ENCODE data around the gene PARP12. TPM values are rescaled to one million over a fixed set of nuclear protein-coding genes. Genes with fewer than 3 reads are reported as not detected.

PARP12 gene
- total and polyA plus RNA-seq, 2 of the 8 experiments (the other 6 are each of a cell fraction or from before 2014, with no cell fraction given), result 9.0 to 21.5 TPM

GRCh38 chr7:140022582-140023211, 40.1 kb downstream of the PARP12 start (continued):
- TF ChIP-seq, protein P1, sequence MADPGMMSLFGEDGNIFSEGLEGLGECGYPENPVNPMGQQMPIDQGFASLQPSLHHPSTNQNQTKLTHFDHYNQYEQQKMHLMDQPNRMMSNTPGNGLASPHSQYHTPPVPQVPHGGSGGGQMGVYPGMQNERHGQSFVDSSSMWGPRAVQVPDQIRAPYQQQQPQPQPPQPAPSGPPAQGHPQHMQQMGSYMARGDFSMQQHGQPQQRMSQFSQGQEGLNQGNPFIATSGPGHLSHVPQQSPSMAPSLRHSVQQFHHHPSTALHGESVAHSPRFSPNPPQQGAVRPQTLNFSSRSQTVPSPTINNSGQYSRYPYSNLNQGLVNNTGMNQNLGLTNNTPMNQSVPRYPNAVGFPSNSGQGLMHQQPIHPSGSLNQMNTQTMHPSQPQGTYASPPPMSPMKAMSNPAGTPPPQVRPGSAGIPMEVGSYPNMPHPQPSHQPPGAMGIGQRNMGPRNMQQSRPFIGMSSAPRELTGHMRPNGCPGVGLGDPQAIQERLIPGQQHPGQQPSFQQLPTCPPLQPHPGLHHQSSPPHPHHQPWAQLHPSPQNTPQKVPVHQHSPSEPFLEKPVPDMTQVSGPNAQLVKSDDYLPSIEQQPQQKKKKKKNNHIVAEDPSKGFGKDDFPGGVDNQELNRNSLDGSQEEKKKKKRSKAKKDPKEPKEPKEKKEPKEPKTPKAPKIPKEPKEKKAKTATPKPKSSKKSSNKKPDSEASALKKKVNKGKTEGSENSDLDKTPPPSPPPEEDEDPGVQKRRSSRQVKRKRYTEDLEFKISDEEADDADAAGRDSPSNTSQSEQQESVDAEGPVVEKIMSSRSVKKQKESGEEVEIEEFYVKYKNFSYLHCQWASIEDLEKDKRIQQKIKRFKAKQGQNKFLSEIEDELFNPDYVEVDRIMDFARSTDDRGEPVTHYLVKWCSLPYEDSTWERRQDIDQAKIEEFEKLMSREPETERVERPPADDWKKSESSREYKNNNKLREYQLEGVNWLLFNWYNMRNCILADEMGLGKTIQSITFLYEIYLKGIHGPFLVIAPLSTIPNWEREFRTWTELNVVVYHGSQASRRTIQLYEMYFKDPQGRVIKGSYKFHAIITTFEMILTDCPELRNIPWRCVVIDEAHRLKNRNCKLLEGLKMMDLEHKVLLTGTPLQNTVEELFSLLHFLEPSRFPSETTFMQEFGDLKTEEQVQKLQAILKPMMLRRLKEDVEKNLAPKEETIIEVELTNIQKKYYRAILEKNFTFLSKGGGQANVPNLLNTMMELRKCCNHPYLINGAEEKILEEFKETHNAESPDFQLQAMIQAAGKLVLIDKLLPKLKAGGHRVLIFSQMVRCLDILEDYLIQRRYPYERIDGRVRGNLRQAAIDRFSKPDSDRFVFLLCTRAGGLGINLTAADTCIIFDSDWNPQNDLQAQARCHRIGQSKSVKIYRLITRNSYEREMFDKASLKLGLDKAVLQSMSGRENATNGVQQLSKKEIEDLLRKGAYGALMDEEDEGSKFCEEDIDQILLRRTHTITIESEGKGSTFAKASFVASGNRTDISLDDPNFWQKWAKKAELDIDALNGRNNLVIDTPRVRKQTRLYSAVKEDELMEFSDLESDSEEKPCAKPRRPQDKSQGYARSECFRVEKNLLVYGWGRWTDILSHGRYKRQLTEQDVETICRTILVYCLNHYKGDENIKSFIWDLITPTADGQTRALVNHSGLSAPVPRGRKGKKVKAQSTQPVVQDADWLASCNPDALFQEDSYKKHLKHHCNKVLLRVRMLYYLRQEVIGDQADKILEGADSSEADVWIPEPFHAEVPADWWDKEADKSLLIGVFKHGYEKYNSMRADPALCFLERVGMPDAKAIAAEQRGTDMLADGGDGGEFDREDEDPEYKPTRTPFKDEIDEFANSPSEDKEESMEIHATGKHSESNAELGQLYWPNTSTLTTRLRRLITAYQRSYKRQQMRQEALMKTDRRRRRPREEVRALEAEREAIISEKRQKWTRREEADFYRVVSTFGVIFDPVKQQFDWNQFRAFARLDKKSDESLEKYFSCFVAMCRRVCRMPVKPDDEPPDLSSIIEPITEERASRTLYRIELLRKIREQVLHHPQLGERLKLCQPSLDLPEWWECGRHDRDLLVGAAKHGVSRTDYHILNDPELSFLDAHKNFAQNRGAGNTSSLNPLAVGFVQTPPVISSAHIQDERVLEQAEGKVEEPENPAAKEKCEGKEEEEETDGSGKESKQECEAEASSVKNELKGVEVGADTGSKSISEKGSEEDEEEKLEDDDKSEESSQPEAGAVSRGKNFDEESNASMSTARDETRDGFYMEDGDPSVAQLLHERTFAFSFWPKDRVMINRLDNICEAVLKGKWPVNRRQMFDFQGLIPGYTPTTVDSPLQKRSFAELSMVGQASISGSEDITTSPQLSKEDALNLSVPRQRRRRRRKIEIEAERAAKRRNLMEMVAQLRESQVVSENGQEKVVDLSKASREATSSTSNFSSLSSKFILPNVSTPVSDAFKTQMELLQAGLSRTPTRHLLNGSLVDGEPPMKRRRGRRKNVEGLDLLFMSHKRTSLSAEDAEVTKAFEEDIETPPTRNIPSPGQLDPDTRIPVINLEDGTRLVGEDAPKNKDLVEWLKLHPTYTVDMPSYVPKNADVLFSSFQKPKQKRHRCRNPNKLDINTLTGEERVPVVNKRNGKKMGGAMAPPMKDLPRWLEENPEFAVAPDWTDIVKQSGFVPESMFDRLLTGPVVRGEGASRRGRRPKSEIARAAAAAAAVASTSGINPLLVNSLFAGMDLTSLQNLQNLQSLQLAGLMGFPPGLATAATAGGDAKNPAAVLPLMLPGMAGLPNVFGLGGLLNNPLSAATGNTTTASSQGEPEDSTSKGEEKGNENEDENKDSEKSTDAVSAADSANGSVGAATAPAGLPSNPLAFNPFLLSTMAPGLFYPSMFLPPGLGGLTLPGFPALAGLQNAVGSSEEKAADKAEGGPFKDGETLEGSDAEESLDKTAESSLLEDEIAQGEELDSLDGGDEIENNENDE (IDR thresholded peaks at IDR 0.05; ENCODE audit: insufficient replicate concordance, low read length), result no peak
- TF ChIP-seq KDM5A (IDR thresholded peaks at IDR 0.05; ENCODE audit: low read length), result no peak
- no peak for TF ChIP-seq BCL11A (IDR thresholded peaks at IDR 0.05; ENCODE audit: low read depth in 2 of 2, low read length in 2 of 2)
- TF ChIP-seq TBP (IDR thresholded peaks at IDR 0.05; ENCODE audit: low read depth, low read length), result no peak
- no peak for TF ChIP-seq SP2 (IDR thresholded peaks at IDR 0.05; ENCODE audit: low read length)
- TF ChIP-seq EP300 (IDR thresholded peaks at IDR 0.05; ENCODE audit: borderline replicate concordance in 1 of 2, low read depth in 2 of 2, low read length in 2 of 2), result no peak
- TF ChIP-seq CHD1 (IDR thresholded peaks at IDR 0.05; ENCODE audit: low read depth, low read length), result no peak
- TF ChIP-seq TCF12 (IDR thresholded peaks at IDR 0.05; ENCODE audit: low read depth, low read length), result no peak
- TF ChIP-seq CREB1 (IDR thresholded peaks at IDR 0.05), result no peak
- TF ChIP-seq CHD2 (IDR thresholded peaks at IDR 0.05; ENCODE audit: low read length), result no peak
- no peak for TF ChIP-seq POLR2A (IDR thresholded peaks at IDR 0.05; ENCODE audit: control extremely low read depth in 1 of 2, low read depth in 2 of 2, low read length in 2 of 2)
- TF ChIP-seq ATF3 (IDR thresholded peaks at IDR 0.05; ENCODE audit: insufficient read depth, low read depth, low read length), result no peak

All from H1 (cell line).